GM18507 (cell line): ENCODE measurements around the gene ITGB2.

Experiments used
- DNase-seq: peaks from one replicate; pipeline ENCODE4 v3.0.0; 2011; ENCODE audit warnings: low read depth; ENCODE audit not compliant: insufficient read length; ENCODE audit errors: extremely low spot score
- FAIRE-seq: peaks from 2 replicates; lab custom pipeline; 2011; peaks lifted over from hg19 to GRCh38; lab: Jason Lieb, UNC

The ITGB2 gene

DNA sequence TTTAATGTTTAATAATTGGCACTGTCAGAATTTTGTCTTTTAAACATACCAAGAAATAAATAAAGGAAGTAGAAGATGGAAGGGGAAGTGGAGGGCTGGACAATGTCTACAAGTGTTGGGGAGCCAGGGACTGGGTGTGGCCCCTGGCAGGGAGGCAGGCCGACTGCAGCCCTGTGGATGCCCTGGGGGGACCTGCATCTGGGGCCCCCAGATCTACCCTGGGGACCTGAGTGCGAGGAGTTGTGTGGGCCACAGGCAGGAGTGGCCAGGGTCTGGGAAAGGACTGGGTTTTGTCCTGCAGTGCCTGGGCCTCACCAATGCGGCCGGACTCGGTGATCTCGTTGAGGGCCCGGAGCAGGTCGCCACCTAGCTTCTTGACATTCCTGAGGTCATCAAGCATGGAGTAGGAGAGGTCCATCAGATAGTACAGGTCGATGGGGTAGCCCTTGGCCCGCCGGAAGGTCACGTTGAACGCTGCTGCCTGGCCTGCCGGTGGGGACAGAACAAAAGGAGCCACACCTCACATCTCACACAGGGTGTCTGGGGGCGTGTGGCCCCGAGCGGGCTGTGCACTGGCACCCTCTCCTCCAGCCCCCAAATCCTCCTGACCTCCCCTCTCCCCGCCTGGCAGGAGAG is 17.5 kb downstream of the ITGB2 start:
- DNase-seq (no peak), FAIRE-seq (no peak)

- no peak for FAIRE-seq
- DNase-seq = no peak
Measured at GRCh38 chr21:44902268-44903049, 18.2 kb downstream of the ITGB2 start.

- no peak for DNase-seq
- no peak for FAIRE-seq
Measured at GRCh38 chr21:44901391-44902074, 19.2 kb downstream of the ITGB2 start.

GRCh38 chr21:44900559-44901251 is 20.0 kb downstream of the ITGB2 start:
- no peak for FAIRE-seq
- DNase-seq = no peak

DNA sequence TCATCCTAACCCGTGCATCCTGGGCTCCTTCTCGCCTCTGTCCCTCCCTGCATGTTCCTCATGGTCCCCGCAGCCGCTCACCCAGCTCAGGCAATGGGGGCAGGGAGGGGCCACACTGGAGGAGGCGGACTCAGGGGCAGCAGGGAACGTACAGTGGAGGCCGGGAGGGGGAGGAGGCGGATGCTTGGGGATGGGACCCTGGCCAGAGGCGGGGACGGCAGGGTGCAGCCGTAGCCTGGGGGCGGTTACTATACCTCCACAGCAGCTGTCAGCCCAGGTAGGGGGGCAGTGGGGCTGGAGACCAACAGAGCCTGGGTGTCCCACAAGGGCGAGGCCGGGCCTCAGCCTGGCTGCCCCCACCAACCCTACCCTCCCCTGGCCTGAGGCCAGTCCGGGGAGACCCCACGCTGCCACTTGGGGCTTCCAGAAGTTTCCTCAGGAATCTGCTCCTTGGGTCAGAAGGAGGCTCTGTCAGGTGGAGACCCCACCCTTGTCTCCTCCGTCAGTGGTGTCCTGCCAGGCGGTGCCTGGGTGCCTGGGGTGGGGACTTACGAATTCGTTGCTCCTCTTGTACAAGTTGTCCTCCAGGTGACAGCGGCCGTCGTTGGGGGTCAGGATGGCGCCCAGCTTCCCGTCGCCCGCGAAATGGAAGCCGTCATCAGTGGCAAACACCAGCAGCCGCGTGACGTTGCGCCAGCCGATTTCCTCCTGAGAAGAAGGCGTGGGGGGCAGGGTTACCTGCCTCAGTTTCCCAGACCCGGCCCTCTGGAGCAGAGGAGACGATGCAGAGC is 20.7 kb downstream of the ITGB2 start:
- no peak for FAIRE-seq
- DNase-seq = no peak

GRCh38 chr21:44898851-44899767 is 21.6 kb downstream of the ITGB2 start:
- no peak for DNase-seq
- FAIRE-seq = no peak

DNA sequence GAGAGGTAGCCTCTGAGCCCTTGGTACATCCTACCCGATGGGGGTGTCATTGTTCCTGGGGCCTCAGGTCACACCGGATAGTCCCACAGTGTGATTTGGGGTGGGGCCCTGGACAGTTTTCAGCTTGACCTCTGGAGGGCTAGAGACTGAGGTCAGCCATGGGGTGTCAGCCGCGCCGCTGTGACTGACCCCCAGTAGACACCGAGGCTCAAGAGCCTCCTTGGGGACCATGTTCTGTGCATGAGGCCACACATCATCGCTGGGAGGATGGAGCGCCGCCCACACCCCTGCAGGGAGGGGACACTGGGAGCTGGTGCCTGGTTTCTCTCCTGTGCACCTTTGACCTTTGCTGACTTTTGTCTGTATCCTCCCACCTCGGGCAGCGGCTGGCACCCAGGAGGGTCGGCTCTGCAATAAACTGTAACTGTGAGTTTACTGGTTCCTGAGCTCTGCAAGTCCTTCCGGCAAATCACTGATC is 22.6 kb downstream of the ITGB2 start:
- FAIRE-seq (no peak), DNase-seq (no peak)

DNA sequence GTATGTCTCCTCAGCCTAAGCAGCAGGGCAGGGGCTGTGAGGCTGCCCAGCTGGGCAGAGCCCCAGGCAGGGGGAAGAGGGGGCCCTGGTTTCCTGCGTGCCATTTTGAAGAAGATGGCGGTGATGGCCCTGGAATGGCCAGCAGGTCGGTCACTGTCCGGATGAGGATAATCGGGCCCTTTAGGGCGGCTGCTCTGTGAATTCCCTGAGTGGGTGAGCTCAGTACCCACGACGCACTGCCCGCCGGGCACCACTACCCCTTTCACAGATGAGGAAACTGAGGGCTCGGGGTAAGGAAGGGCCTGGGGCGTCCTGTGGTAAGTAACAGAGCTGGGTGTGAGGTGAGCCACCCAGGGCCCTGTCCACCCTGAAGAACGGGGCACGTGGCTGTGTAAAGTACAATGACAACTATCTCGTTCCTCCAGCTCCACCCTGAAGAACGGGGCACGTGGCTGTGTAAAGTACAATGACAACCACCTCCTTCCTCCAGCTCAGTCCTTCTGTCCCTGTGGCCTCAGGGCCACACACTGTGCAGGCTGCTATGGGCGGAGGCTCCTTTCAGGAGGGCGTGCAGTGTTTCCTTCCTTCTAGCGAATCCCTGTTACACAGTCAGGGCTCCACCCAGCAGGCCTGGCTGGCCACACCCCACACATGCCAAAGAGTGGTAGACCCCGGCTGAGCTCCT is 23.2 kb downstream of the ITGB2 start:
- FAIRE-seq = no peak
- DNase-seq = no peak

DNA sequence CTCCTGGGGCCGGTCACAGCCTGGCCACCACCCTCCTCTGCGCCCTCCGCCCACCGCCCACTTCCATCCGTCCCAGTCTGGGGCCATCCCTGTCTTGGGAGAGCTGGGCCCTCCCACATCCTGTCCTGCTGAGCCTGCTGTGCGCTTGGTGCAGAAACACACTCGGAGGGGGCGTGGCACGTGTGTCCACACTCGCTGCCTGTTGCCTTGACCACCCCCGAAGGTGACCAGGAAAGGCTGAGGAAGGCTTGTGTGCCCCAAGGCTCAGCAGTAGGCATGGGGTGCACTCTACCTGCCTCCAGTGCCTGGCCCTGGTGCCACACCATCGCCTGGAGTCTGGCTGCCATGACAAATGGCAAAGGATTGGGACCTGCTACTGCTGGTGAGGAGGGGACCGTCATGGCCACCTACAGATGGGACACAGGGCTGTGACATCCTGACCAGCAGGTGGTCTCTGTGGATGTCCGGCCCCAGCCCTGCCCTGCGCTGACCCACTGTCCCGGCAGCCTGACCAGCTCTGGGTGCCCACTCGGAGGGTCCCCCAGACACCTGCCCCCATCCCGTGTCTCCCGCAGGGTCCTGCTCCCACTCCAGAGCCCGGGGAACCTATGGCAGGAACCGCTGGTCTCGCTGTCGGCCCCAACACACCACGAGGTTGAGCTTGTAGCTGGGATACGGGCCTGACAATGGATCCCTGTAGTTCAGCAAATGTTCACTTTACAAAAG is 24.0 kb downstream of the ITGB2 start:
- FAIRE-seq = no peak
- no peak for DNase-seq

- DNase-seq (no peak), FAIRE-seq (no peak)
Measured at GRCh38 chr21:44895859-44896258, 24.8 kb downstream of the ITGB2 start.

- DNase-seq = no peak
- no peak for FAIRE-seq
Measured at GRCh38 chr21:44894687-44895302, 25.9 kb downstream of the ITGB2 start.

DNA sequence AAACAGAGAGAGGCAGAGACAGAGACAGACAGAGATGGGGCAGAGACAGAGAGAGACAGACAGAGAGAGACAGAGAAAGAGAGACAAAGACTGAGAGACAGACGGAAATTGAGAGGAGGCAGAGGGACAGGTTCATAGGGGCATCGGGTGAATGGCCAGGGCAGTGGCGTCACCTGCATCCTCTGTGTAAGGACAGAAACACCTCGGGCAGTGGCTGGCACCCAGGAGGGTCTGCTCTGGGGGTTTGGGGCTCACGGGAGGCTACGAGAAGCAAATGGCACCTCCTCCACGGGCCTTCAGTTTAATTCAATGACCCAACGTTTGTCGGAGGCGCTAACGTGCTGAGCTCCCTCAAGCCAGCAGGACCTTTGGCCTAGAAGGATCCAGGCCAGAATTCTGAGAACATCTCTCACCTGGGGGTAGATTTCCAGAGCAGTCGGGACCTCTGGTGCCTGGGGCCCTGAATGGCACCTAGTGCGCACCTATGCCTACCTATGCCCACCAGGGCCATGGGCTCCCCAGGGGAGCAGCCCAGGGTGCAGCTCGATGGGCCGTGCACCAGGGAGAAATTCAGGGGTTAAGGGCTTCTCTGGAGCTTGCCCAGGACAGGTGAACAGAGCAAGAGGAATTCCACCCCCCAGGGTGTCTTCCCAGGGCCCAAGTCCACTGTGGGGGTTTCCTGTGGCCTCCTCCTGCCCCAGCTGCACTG is 26.6 kb downstream of the ITGB2 start:
- DNase-seq (no peak), FAIRE-seq (no peak)

DNA sequence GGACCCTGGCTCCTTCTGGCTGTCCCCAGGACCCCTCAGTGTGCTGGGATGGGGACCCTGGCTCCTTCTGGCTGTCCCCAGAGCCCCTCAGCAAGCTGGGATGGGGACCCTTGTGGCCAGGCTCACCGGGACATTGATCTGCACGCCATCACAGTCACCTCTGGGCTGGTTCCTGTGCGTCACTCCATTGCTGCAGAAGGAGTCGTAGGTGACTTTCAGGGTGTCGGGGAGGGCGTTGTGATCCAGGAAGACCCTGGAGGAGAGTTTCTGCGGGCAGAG is 27.5 kb downstream of the ITGB2 start:
- DNase-seq (no peak), FAIRE-seq (no peak)

GRCh38 chr21:44892536-44893277 is 28.0 kb downstream of the ITGB2 start:
- DNase-seq (peak; percentile 54), FAIRE-seq (peak; percentile 89)

- no peak for FAIRE-seq
- DNase-seq = no peak
Measured at GRCh38 chr21:44892095-44892494, 28.6 kb downstream of the ITGB2 start.

DNA sequence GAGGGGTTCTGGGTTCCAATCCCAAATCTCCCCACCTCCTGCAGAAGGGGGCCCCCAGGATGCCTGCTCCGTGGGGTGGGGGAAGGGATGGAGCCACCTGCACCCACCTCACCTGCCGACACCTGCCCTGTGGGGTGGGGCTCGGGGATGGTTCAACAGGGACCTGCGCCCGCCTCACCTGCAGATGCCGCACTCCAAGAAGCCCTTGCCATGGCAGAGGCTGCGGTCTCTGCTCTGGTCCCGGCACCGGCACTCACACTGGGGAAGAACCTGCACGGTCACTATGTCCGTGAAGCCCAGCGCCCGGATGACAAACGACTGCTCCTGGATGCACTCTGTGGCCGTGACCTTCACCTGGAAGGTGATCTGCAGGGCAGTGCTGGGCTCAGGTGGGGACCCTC is 29.1 kb downstream of the ITGB2 start:
- DNase-seq (no peak), FAIRE-seq (no peak)
